Keratinocyte (primary cell): ENCODE results near the gene ARHGEF37. TPM values are rescaled to one million over a fixed set of nuclear protein-coding genes. Genes with fewer than 3 reads are reported as not detected.

ENCODE experiments used
- DNase-seq: peaks from one replicate; pipeline ENCODE4 v3.0.0-alpha.2; 2011; ENCODE audit warnings: low read depth, missing footprints, low spot score
- FAIRE-seq: peaks from 2 replicates; lab custom pipeline; 2011; peaks lifted over from hg19 to GRCh38; lab: Jason Lieb, UNC
- H2AFZ ChIP-seq: 2 replicates; pipeline ENCODE4 v1.6.0; 2012; ENCODE audit warnings: low read length, control low read depth, inconsistent platforms; ENCODE audit not compliant: control insufficient read depth
- H3K27ac ChIP-seq: 2 replicates; pipeline ENCODE4 v1.5.1; 2011; ENCODE audit warnings: low read length; ENCODE audit not compliant: control insufficient read depth, insufficient read depth
- H3K27me3 ChIP-seq: 3 replicates; pipeline ENCODE4 v1.6.0; 2011; ENCODE audit warnings: low read length; ENCODE audit not compliant: control insufficient read depth, insufficient read depth; ENCODE audit errors: extremely low read depth
- H3K36me3 ChIP-seq, 2 experiments: 2 replicates in 1 of 2; 3 replicates in 1 of 2; pipeline ENCODE4 v1.5.1; 2011; ENCODE audit warnings: low read length in 2 of 2, mild to moderate bottlenecking in 1 of 2; ENCODE audit not compliant: control insufficient read depth in 2 of 2, insufficient read depth in 2 of 2; ENCODE audit errors: extremely low read depth in 1 of 2
- H3K4me1 ChIP-seq: 3 replicates; pipeline ENCODE4 v1.5.1; 2011; ENCODE audit warnings: low read length; ENCODE audit not compliant: control insufficient read depth, insufficient read depth; ENCODE audit errors: extremely low read depth
- H3K4me2 ChIP-seq: 3 replicates; pipeline ENCODE4 v1.6.0; 2011; ENCODE audit warnings: low read depth, low read length; ENCODE audit not compliant: control insufficient read depth, insufficient read depth; ENCODE audit errors: extremely low read depth
- H3K4me3 ChIP-seq, 3 experiments: fragments of 200-600 bp in 1 of 3; sonication (generic) in 1 of 3; 2 replicates in 2 of 3; 3 replicates in 1 of 3; pipeline ENCODE4 v1.5.1; 2011 to 2016; ENCODE audit warnings: low read length in 3 of 3, mild to moderate bottlenecking in 3 of 3, control low read depth in 2 of 3, inconsistent platforms in 1 of 3, low read depth in 1 of 3, mixed read lengths in 1 of 3, mixed run types in 1 of 3, moderate library complexity in 1 of 3; ENCODE audit not compliant: control insufficient read depth in 2 of 3, insufficient read depth in 2 of 3; ENCODE audit errors: extremely low read depth in 1 of 3
- H3K79me2 ChIP-seq: 2 replicates; pipeline ENCODE4 v1.6.0; 2012; ENCODE audit warnings: low read length; ENCODE audit not compliant: control insufficient read depth, insufficient read depth
- H3K9ac ChIP-seq: 3 replicates; pipeline ENCODE4 v1.6.0; 2011; ENCODE audit warnings: low read length; ENCODE audit not compliant: control insufficient read depth, insufficient read depth; ENCODE audit errors: extremely low read depth
- H3K9me1 ChIP-seq: 3 replicates; pipeline ENCODE4 v1.6.0; 2011; ENCODE audit warnings: low read length; ENCODE audit not compliant: control insufficient read depth, insufficient read depth; ENCODE audit errors: extremely low read depth
- H3K9me3 ChIP-seq: 2 replicates; pipeline ENCODE4 v1.5.1; 2012; ENCODE audit warnings: low read depth, low read length; ENCODE audit not compliant: control insufficient read depth
- H4K20me1 ChIP-seq: 3 replicates; pipeline ENCODE4 v1.6.0; 2011; ENCODE audit warnings: low read length; ENCODE audit not compliant: control insufficient read depth, insufficient read depth; ENCODE audit errors: extremely low read depth
- CTCF ChIP-seq, 3 experiments: IDR thresholded peaks in 1 of 3; conservative IDR thresholded peaks in 1 of 3; optimal IDR thresholded peaks in 1 of 3; 2 replicates in 2 of 3; 3 replicates in 1 of 3; pipeline versions ENCODE3 to v1.5.1; 2011; ENCODE audit warnings: low read length in 3 of 3, mild to moderate bottlenecking in 3 of 3, moderate library complexity in 2 of 3, control low read depth in 1 of 3, inconsistent platforms in 1 of 3; ENCODE audit not compliant: insufficient read depth in 2 of 3; ENCODE audit errors: extremely low read depth in 1 of 3
- EZH2 ChIP-seq: IDR thresholded peaks from one replicate; pipeline ENCODE4 v1.6.1; 2012; ENCODE audit warnings: inconsistent platforms, mild to moderate bottlenecking, low read length, moderate library complexity
- dilution Hi-C: fragments of 300-500 bp; cut with MboI; formaldehyde crosslinking; loops from one replicate; pipeline ENCODE4 v1.7.0; 2020; ENCODE audit warnings: low sequenced_read_pairs; ENCODE audit not compliant: extremely low pct_ligation_motif_present
- polyA plus RNA-seq, 5 experiments: library from polyadenylated mRNA; depleted of rRNA in 3 of 5; stranded (reverse) in 3 of 5; stranded (forward) in 1 of 5; unstranded in 1 of 5; fragments of >200 nt; gene quantifications; 1 replicate in 1 of 5; 2 replicates in 3 of 5; 3 replicates in 1 of 5; pipeline versions ENCODE4 v1.2.1 to v1.2.3, GENCODE V29; 2011 to 2012; ENCODE audit warnings: missing spikeins in 2 of 5, low read depth in 1 of 5, low replicate concordance in 1 of 5

Gene ARHGEF37
- polyA plus RNA-seq, 1 donor (not counting 4 experiments of a cell fraction or from before 2014, with no cell fraction given), result 8.7 TPM

GRCh38 chr5:149561848-149562247 lies 19.4 kb upstream of the ARHGEF37 start:
- Histone ChIP-seq H3K4me3 (peak overlapping the region in 2 of 3 experiments; percentile 58), H3K9me1 (no peaks in the 10 kb centered on the region), H3K36me3 (no peaks in the 10 kb centered on the region), H4K20me1 (no peaks in the 10 kb centered on the region), H3K27me3 (no peaks in the 10 kb centered on the region), H3K4me2 (peak overlapping the region; percentile 84), H3K27ac (peak overlapping the region; percentile 92), H3K9me3 (no peaks in the 10 kb centered on the region), H3K4me1 (peaks cover 25% of the 10 kb centered on the region), H3K79me2 (no peaks in the 10 kb centered on the region), H3K9ac (peak overlapping the region; percentile 67), H2AFZ (no peak overlapping the region)
- dilution Hi-C loops, result no loop called here
- DNase-seq (peak; percentile 81), FAIRE-seq (peak; percentile 85)
- TF ChIP-seq CTCF (optimal IDR thresholded peaks at IDR 0.05 in 1 of 3, IDR thresholded peaks at IDR 0.05 in 1 of 3, conservative IDR thresholded peaks at IDR 0.05 in 1 of 3; ENCODE audit: extremely low read depth in 1 of 3, insufficient read depth in 2 of 3, low read length in 3 of 3), result no peak
- no peak for TF ChIP-seq EZH2

DNA sequence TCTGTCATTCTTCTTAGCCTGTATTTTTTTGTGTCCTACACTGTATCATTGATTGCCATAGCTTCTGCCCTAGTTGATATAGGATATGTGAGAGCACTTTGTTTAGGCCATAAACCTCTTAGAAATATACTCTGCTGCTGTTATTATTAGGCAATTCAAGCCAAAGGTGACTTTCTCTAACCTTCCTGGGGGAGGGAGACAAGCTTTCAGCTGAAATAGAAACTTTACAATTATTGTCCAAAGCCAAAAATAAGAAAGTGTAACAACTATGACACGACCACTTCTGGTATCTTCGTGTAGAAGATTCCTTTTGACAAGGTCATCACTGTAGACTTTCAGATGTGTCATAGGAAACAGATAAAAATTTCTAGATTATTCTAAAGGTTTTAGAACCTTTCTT lies 17.8 kb upstream of the ARHGEF37 start:
- Histone ChIP-seq H3K4me2 (peak overlapping the region; percentile 47), H3K4me1 (peaks cover 25% of the 10 kb centered on the region), H3K9me3 (no peaks in the 10 kb centered on the region), H2AFZ (peak overlapping the region; percentile 64), H3K9ac (peak overlapping the region; percentile 31), H3K36me3 (no peaks in the 10 kb centered on the region), H3K4me3 (no peak overlapping the region), H4K20me1 (no peaks in the 10 kb centered on the region), H3K27ac (peak overlapping the region; percentile 92), H3K27me3 (no peaks in the 10 kb centered on the region), H3K79me2 (no peaks in the 10 kb centered on the region), H3K9me1 (no peaks in the 10 kb centered on the region)
- dilution Hi-C loops, result no loop called here
- FAIRE-seq, result no peak
- no peak for TF ChIP-seq CTCF (optimal IDR thresholded peaks at IDR 0.05 in 1 of 3, IDR thresholded peaks at IDR 0.05 in 1 of 3, conservative IDR thresholded peaks at IDR 0.05 in 1 of 3; ENCODE audit: extremely low read depth in 1 of 3, insufficient read depth in 2 of 3, low read length in 3 of 3)
- no peak for DNase-seq
